DMS153 treated with DMSO at 0.1 percent for 48 hours (cell line): Measurements from ENCODE around the gene NTF3.

ENCODE experiments used
- DNase-seq: peaks from one replicate; lab custom pipeline; 2025; ENCODE audit not compliant: unreplicated experiment; lab: John Stamatoyannopoulos, UW

NTF3 gene

DNA sequence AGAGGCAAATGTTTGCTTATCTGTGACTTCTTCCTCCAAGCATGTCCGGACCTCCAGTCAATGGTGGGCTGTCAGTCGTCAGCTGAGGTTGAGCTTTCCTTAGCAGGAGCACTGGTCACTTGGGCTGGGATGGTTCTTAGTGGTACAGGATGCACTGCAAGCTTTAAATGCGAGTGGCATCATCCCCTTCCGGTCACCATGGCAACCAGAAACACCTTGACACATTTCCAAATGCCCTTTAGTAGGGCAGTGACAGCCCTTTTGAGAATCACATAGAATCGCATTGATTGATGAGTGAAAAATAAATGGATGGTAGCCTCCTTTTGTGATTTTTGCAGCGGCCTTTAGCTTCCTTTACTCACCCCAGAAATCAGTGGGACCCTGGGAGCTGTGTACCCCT lies 24.1 kb downstream of the NTF3 start:
- no peak for DNase-seq

GRCh38 chr12:5456906-5457305 lies 25.0 kb downstream of the NTF3 start:
- DNase-seq: no peak

DNA sequence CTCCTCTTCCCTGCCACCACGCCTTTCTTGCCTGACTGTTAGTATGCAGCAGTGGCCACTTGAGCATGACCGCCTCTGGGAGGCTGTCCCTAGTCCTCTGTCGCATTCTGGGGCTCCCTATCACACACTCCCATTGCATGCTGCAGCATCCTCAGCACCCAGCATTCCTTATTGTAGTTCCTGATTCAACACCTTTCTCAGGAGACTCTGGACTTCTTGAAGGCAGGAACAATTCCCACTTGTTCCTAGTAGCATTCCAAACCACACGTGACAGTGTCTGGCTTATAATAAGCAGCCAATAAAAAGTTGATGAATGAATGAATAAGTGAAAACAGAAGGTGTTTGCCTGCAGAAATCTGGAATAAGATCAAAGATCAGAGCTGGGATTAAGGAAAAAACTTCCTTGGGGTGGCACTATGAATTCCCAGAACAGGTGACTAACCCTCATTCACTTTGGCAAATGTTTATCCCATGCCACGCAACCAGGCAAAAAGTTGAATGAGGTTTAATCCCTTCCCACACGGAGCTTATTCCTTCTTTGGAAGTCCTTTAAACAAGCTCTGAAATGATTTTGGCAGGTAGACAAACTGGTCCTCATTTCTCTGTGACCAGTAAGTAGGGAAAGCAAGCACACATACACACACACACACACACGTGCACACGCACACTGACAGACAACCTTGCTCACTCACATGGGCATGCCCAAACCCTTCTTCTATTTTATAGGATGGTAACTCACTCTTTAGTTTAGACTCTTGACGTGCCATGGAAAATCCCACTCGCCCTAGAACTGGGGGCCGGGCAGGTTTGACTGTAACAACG lies 26.5 kb downstream of the NTF3 start:
- no peak for DNase-seq

- DNase-seq: no peak
Measured at GRCh38 chr12:5459051-5459782, 27.3 kb downstream of the NTF3 start.

- DNase-seq: no peak
Measured at GRCh38 chr12:5460817-5461216, 28.9 kb downstream of the NTF3 start.

GRCh38 chr12:5461966-5462365 lies 30.1 kb downstream of the NTF3 start:
- no peak for DNase-seq

DNA sequence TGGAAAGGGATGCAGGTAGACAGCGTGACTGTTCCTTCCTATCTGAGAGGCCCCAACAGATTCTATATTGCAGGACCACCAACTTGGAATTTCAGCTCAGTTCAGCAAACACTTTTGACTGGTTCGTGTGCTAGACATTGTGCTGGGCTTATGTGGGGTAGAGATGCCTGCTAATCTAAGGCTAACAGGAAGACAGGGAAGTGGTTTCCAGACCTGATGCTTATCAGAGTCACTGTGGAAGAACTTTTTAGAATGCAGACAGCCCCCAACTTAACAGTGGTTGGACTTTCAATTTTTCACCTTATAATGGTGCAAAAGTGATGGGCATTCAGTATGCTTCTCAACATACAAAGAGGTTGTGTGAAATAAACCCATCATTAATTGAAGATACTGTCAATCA lies 32.2 kb downstream of the NTF3 start:
- no peak for DNase-seq

DNA sequence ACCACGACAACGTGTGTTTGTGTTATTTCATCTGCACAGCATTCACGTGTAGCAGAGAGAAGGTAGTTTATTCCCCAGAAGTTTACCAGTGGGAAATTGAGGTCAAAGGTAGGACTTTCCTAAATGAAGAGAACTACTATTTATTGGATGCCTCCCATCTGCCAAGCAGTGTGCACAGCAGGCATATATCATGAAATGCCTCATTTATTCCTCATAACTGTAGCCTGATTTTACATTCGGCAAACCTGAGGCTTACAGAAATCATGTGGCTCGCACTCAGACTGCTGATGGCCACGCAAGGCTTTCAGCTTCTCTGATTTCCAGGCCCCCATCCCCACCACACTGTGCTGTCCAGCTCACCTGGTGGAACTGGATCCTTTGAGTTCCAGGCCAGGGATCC lies 33.5 kb downstream of the NTF3 start:
- DNase-seq: no peak

DNA sequence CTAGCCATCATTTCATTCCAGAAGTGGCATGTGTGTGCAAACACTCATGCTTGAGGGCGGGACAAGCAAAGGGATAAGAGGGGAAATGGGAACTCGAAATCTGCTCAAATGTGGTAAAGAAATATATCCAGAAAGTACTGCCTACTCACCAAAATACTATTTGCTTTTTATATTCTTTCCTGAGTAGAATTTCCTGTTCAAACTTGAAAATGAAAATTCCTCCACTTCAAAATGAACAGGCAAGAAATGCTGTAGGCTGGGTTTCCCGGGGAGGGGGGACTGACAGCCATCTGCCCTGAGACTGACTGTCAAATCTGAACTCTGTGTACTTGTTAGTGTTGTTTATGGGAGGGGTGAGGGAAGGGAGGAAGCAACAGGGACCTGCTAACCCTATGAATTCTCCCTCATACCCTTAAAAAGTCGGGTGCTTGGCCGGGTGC lies 34.6 kb downstream of the NTF3 start:
- no peak for DNase-seq

- DNase-seq: no peak
Measured at GRCh38 chr12:5467931-5468330, 36.0 kb downstream of the NTF3 start.

DNA sequence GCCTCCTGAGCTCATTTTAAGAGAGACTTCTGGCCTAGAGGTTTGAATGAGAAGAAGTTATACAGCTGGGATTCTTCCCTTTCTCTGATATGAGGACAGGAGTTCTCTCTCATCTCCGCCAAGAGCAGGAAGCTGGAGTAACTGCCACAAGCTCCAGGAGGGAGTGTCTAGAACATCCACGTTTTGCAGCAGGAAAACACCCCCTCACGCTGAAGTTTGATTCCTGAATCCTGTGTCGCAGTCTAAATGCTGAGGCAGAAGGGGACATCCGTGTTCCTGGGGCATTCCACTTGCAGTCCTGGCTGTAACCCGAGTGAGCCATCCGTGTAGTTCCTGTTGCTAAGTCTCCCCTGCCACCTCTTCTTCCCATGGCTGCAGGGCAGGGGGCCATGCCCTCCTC lies 38.3 kb downstream of the NTF3 start:
- no peak for DNase-seq

DNA sequence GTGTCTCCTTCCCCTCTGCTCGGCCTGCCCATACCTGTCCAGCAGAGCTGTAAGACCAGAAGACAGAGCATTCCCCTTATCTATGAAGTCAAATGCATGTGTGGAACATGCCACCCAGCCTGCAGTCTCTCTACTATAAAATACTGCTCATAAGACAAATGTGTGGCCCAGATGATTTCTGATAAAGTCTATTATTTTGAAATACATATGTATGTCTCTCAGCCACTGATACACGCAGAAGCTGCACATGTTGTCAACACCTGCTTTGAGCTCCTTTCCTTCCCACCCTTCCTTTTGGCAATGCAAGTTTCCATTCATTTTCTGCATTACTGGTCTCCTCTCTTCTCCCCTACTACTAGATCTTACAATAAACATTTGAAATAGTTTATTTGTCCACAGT lies 38.8 kb downstream of the NTF3 start:
- no peak for DNase-seq

GRCh38 chr12:5473076-5473782 lies 41.3 kb downstream of the NTF3 start:
- no peak for DNase-seq

DNA sequence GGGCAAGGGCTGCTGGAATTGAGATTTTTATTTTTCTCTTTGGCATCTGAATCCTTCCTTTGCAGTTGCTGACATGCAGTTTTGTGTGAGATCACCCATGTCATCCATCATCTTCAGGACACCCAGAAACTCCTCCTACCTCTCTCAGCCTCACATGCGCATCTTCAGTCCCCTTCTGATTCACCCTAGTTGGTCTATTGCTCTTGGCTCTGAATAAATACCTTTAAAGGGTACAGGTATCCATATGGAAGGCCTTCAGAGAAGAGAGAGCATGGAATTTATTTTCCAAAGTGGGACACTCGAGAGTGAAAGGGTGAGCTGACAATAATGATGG lies 41.8 kb downstream of the NTF3 start:
- DNase-seq: no peak

- no peak for DNase-seq
Measured at GRCh38 chr12:5476356-5476755, 44.4 kb downstream of the NTF3 start.

GRCh38 chr12:5478081-5478706 lies 46.3 kb downstream of the NTF3 start:
- no peak for DNase-seq

- DNase-seq: no peak
Measured at GRCh38 chr12:5479761-5480160, 47.9 kb downstream of the NTF3 start.

DNA sequence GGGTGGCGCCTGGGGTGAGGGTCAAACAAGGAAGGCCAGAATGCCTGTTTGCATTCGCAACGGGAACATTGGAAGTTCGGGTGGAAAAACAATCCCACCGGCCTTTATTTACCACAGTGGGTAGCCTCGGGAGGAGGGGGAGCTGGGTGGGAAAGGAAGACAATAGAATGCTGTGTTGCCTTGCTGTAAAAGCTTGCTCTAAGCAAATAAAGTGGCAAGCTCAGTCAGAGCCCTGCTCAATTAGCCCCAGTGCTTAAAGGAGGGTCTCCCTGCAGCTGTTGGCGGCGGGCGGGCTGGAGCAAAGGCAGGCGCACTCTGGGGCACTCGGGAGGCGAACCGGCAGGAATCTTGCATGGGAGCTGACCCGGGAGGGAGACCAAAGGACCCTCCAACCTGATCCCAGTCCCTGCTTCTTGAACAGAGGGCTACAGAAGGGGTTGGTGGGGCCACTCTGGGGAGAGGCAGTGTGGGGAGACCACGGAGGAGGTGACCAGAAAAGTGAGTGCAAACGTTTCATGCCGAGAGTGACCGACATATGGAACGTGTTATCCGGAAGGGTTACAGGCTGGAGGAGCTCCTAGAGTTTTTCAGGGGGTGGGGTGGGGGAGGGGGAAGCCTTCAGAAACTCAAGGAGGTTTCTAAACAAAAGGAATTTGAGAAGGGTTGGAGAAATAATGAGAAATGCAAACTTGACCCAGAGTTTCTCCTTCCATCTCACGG lies 48.5 kb downstream of the NTF3 start:
- DNase-seq: no peak

GRCh38 chr12:5480938-5481303 lies 49.0 kb downstream of the NTF3 start:
- DNase-seq: no peak

- DNase-seq: no peak
Measured at GRCh38 chr12:5481645-5482044, 49.7 kb downstream of the NTF3 start.

GRCh38 chr12:5484426-5484825 lies 52.5 kb downstream of the NTF3 start:
- DNase-seq: no peak
